GM19324 (cell line): Measurements from ENCODE around the gene ZFP69B.
"Not testable (repeated sequence)": the region's sequence is repeated elsewhere in the genome, so short reads cannot be mapped to it uniquely, and the experiment has no call there.

ENCODE experiments used
- ATAC-seq: cut with Tn5 transposase; IDR thresholded peaks from one replicate; pipeline ENCODE4 v1.9.1; 2021; ENCODE audit warnings: mild to moderate bottlenecking, moderate library complexity; ENCODE audit not compliant: unreplicated experiment, low FRiP score

The ZFP69B gene

GRCh38 chr1:40435471-40435870, 14.8 kb upstream of the ZFP69B start:
- ATAC-seq, result no peak

- ATAC-seq, result no peak
Measured at GRCh38 chr1:40435876-40436275, 14.4 kb upstream of the ZFP69B start.

GRCh38 chr1:40438391-40439015, 11.8 kb upstream of the ZFP69B start:
- ATAC-seq, result no peak

GRCh38 chr1:40439247-40439646, 11.0 kb upstream of the ZFP69B start:
- no peak for ATAC-seq

- peak; percentile 20 for ATAC-seq
Measured at GRCh38 chr1:40450495-40451237, 390 bp downstream of the ZFP69B start.

GRCh38 chr1:40451238-40451585, 936 bp downstream of the ZFP69B start:
- ATAC-seq, result no peak

GRCh38 chr1:40454873-40455272, 4.6 kb downstream of the ZFP69B start:
- no peak for ATAC-seq

- ATAC-seq, result no peak
Measured at GRCh38 chr1:40462956-40463590, 12.8 kb downstream of the ZFP69B start.

- ATAC-seq, result no peak
Measured at GRCh38 chr1:40469327-40469726, 19.1 kb downstream of the ZFP69B start.

- ATAC-seq, result no peak
Measured at GRCh38 chr1:40475268-40475667, 25.0 kb downstream of the ZFP69B start.

GRCh38 chr1:40476924-40477677, 26.8 kb downstream of the ZFP69B start, which contains the start of gene ZFP69:
Gene ZFP69 (plus strand): TSS chr1:40477290. CDS start chr1:40479362, 2,072 bp downstream.
- peak; percentile 82 for ATAC-seq

GRCh38 chr1:40477678-40478053, 27.4 kb downstream of the ZFP69B start:
- ATAC-seq, result peak; percentile 22

- ATAC-seq, result no peak
Measured at GRCh38 chr1:40478276-40478675, 28.0 kb downstream of the ZFP69B start.

GRCh38 chr1:40479156-40479555, 28.9 kb downstream of the ZFP69B start:
- ATAC-seq, result no peak

- ATAC-seq, result no peak
Measured at GRCh38 chr1:40495315-40495903, 45.1 kb downstream of the ZFP69B start.

- ATAC-seq, result not testable (repeated sequence)
Measured at GRCh38 chr1:40502651-40503050, 52.4 kb downstream of the ZFP69B start.

- no peak for ATAC-seq
Measured at GRCh38 chr1:40507973-40508372, 57.7 kb downstream of the ZFP69B start.

- ATAC-seq, result peak; percentile 76
Measured at GRCh38 chr1:40508375-40509341, 58.4 kb downstream of the ZFP69B start, which contains the start of gene EXO5. Gene EXO5 (plus strand): TSS chr1:40508767. CDS start chr1:40514545, 5,778 bp downstream.
